ENCODE data around the gene PSMG3. TPM values are rescaled to one million over a fixed set of nuclear protein-coding genes. Genes with fewer than 3 reads are reported as not detected.
A peak's percentile ranks its signal among the peaks of the same experiment; 100 is the strongest.

The PSMG3 gene
- total RNA-seq (2021; fragmentation: NEBNext Ultra II Directional; extraction: Animal tissue kit (Norgen Biotek cat#: 25700)) = 30.2 and 32.0 TPM in 2 replicates
- polyA plus RNA-seq (2011; rRNA removed) = 62.0 and 69.8 TPM in 2 replicates
- 85.4 TPM for polyA plus RNA-seq (2011; cell fraction: cytosol; rRNA removed)
- 57.2 TPM for polyA plus RNA-seq (2011; cell fraction: nucleus; rRNA removed)
- polyA plus RNA-seq (2012, experiment 1 of 2) = 36.8 to 57.3 TPM (median 50.2 TPM) in 4 replicates
- polyA plus RNA-seq (2012, experiment 2 of 2) = 57.9 TPM
- 21.9 TPM for polyA plus RNA-seq (2013, experiment 1 of 2)
- 20.0 TPM for polyA plus RNA-seq (2013, experiment 2 of 2)
- polyA minus RNA-seq (2011; rRNA and poly(A)+ RNA removed) = 10.6 and 11.2 TPM in 2 replicates
- polyA minus RNA-seq (2011; cell fraction: cytosol; rRNA and poly(A)+ RNA removed) = 13.8 TPM
- polyA minus RNA-seq (2011; cell fraction: nucleus; rRNA and poly(A)+ RNA removed) = 9.8 TPM
- long read RNA-seq, experiment 1, transcript PSMG3-203 (3 exons, 774 nt) = minor isoform, 5 of 27 reads
- long read RNA-seq, experiment 1, transcript PSMG3-202 (2 exons, 1,391 nt) = major isoform, 17 of 27 reads
- long read RNA-seq, experiment 1, partial matches to known transcripts = 0 of 27 reads
- long read RNA-seq, experiment 1, other reads (novel, unspliced or antisense) = 5 of 27 reads
- long read RNA-seq, experiment 2, transcript PSMG3-203 (3 exons, 774 nt) = major isoform, 7 of 12 reads
- long read RNA-seq, experiment 2, partial matches to known transcripts = 0 of 12 reads
- long read RNA-seq, experiment 2, other reads (novel, unspliced or antisense) = 3 of 12 reads

GRCh38 chr7:1569833-1570632 is at the start of gene PSMG3:
PSMG3 (minus strand) TSS chr7:1570032; CDS start chr7:1569339, 693 bp downstream.
- H2BK120ac ChIP-seq (replicated peaks; ENCODE audit: low read depth, low read length) = peak within 1 kb of the TSS; percentile 58
- H4K8ac ChIP-seq (ENCODE audit: extremely low read depth, insufficient read depth, low read length) = peak within 1 kb of the TSS; percentile 91
- POLR2A ChIA-PET (ENCODE audit: partially characterized antibody) = no interaction called here
- H3K27me3 ChIP-seq (replicated peaks in 1 of 4; ENCODE audit: control insufficient read depth in 3 of 4, extremely low read depth in 1 of 4, insufficient read depth in 3 of 4, low read length in 3 of 4) = no peaks in the 10 kb centered on the region; a peak in 2 of 7 replicates
- H2BK12ac ChIP-seq (ENCODE audit: low read depth, low read length) = peak within 1 kb of the TSS; percentile 75
- no peaks in the 10 kb centered on the region for H3K79me2 ChIP-seq (ENCODE audit: control insufficient read depth in 1 of 2, insufficient read depth in 2 of 2, low read length in 2 of 2)
- no peak within 1 kb of the TSS for H2BK20ac ChIP-seq (ENCODE audit: low read length)
- H3K4me1 ChIP-seq (replicated peaks in 1 of 4; ENCODE audit: control insufficient read depth in 3 of 4, insufficient read depth in 4 of 4, low read length in 3 of 4) = peaks cover 0 to 17% (median 10%) of the 10 kb centered on the region in 4 experiments; a peak in 5 of 7 replicates
- peak within 1 kb of the TSS; percentile 34 for H4K91ac ChIP-seq (replicated peaks; ENCODE audit: insufficient read length, low read length)
- no peak within 1 kb of the TSS for H3K4ac ChIP-seq (replicated peaks; ENCODE audit: insufficient read length, low read depth, low read length)
- no peaks in the 10 kb centered on the region; the same call in 1 of the 2 replicates for H3K23me2 ChIP-seq (ENCODE audit: low read depth, low read length)
- H3K56ac ChIP-seq (replicated peaks; ENCODE audit: insufficient read length, low read depth, low read length) = peak within 1 kb of the TSS; percentile 39
- H2BK15ac ChIP-seq (ENCODE audit: low read length) = 0 out of 2 replicates have a peak within 1 kb of the TSS, but pooled peaks have one; percentile 61
- no peaks in the 10 kb centered on the region for H3K9me3 ChIP-seq (ENCODE audit: insufficient read depth in 2 of 2, low read depth in 1 of 2, low read length in 1 of 2)
- H3K36me3 ChIP-seq (ENCODE audit: control insufficient read depth in 2 of 4, insufficient read depth in 4 of 4, low read length in 3 of 4) = peaks cover 0 to 15% (median 3%) of the 10 kb centered on the region in 4 experiments; a peak in 2 of 8 replicates
- no peak within 1 kb of the TSS for H3K14ac ChIP-seq (ENCODE audit: insufficient read length)
- H3K27ac ChIP-seq (ENCODE audit: low read depth, low read length) = peak within 1 kb of the TSS; percentile 58; the same call in 1 of the 2 replicates
- FAIRE-seq (no peak), DNase-seq (ENCODE audit: low read depth in 1 of 2, low spot score in 2 of 2) (peak in 1 of 2 experiments; percentile 75)
- H3K18ac ChIP-seq (ENCODE audit: extremely low read depth, low read length) = peak within 1 kb of the TSS; percentile 71
- peak within 1 kb of the TSS; percentile 65 to 75 (median 74) for H3K9ac ChIP-seq (replicated peaks in 1 of 4; ENCODE audit: extremely low read depth in 1 of 4, low read depth in 3 of 4, low read length in 3 of 4)
- no peaks in the 10 kb centered on the region for H4K20me1 ChIP-seq (replicated peaks in 1 of 2; ENCODE audit: control insufficient read depth in 1 of 2, insufficient read depth in 2 of 2, low read length in 2 of 2)
- H3K4me3 ChIP-seq (ENCODE audit: extremely low read depth in 1 of 4, insufficient read depth in 2 of 4, low read depth in 3 of 4, low read length in 4 of 4) = peak within 1 kb of the TSS; percentile 74 to 76 (median 75)
- CTCF ChIA-PET (ENCODE audit: partially characterized antibody) = interaction anchor here (0.6 to 1.1 kb wide), 2 partner anchors 9 to 632 kb away, joined by 3 read pairs; no protein-coding TSS in a partner anchor
- no peaks in the 10 kb centered on the region; the same call in 1 of the 2 replicates for H3K79me1 ChIP-seq (ENCODE audit: low read depth, low read length)
- peak within 1 kb of the TSS; percentile 57 for H4K5ac ChIP-seq (ENCODE audit: insufficient read length, low read depth, low read length)
- no peak within 1 kb of the TSS; the same call in 1 of the 2 replicates for H2AFZ ChIP-seq (ENCODE audit: low read length)
- H3K4me2 ChIP-seq (ENCODE audit: insufficient read depth in 1 of 2, low read depth in 2 of 2, low read length in 2 of 2) = peak within 1 kb of the TSS; percentile 56 to 73
- H2AK5ac ChIP-seq (ENCODE audit: low read depth, low read length) = 0 out of 2 replicates have a peak within 1 kb of the TSS, but pooled peaks have one; percentile 86
- H2BK5ac ChIP-seq (ENCODE audit: low read depth, low read length) = peak within 1 kb of the TSS; percentile 77; the same call in 1 of the 2 replicates
- 49% methylated on average over 68 of the region's 95 CpGs; no CpG with 5 or more reads in 1 of the 2 experiments for WGBS, 2 experiments (ENCODE audit: extremely low coverage in 1 of 2, insufficient coverage in 1 of 2, insufficient read length in 1 of 2, insufficient replicate concordance in 2 of 2, low coverage in 1 of 2, low lambda C conversion rate in 2 of 2, missing lambda C conversion rate in 1 of 2)
- H3K23ac ChIP-seq (ENCODE audit: insufficient read length) = no peak within 1 kb of the TSS
- TF ChIP-seq SUZ12 (IDR thresholded peaks at IDR 0.05; ENCODE audit: low read length) (no peak), SIX5 (IDR thresholded peaks at IDR 0.05; ENCODE audit: low read depth, low read length) (no peak), POU5F1 (IDR thresholded peaks at IDR 0.05; ENCODE audit: low read depth, low read length) (no peak), BACH1 (IDR thresholded peaks at IDR 0.05; ENCODE audit: low read length) (no peak), BRCA1 (IDR thresholded peaks at IDR 0.05; ENCODE audit: low read depth, low read length) (no peak), RXRA (IDR thresholded peaks at IDR 0.05; ENCODE audit: insufficient read depth, low read depth, low read length) (no peak), CBX5 (IDR thresholded peaks at IDR 0.05; ENCODE audit: low read depth, low read length) (no peak), SP4 (IDR thresholded peaks at IDR 0.05; ENCODE audit: low read length) (no peak), BCL11A (IDR thresholded peaks at IDR 0.05; ENCODE audit: low read depth in 2 of 2, low read length in 2 of 2) (no peak)
